HUDEP-2 (cell line): Measurements from ENCODE around the gene LTA.
"Not testable (repeated sequence)": the region's sequence is repeated elsewhere in the genome, so short reads cannot be mapped to it uniquely, and the experiment has no call there.

Experiments used
- DNase-seq, 76 experiments: peaks; one replicate each; lab custom pipeline; 2025; ENCODE audit not compliant: unreplicated experiment in 76 of 76; lab: John Stamatoyannopoulos, UW

Gene LTA

GRCh38 chr6:31586008-31586407 is 13.9 kb downstream of the LTA start, which contains the start of gene LST1:
TSS of gene LST1 (plus strand) at chr6:31586277. CDS start at chr6:31587300, 1,023 bp downstream.
- DNase-seq, result no peak

- DNase-seq, result no peak
Measured at GRCh38 chr6:31586599-31587281, 14.7 kb downstream of the LTA start.

- DNase-seq, result no peak
Measured at GRCh38 chr6:31587791-31588777, 16.0 kb downstream of the LTA start.

- DNase-seq, result no peak
Measured at GRCh38 chr6:31588871-31589650, 17.0 kb downstream of the LTA start.

- DNase-seq, result not testable (repeated sequence)
Measured at GRCh38 chr6:31590691-31591090, 18.6 kb downstream of the LTA start.

- no peak for DNase-seq
Measured at GRCh38 chr6:31592396-31592771, 20.3 kb downstream of the LTA start.

GRCh38 chr6:31597006-31597405 is 24.9 kb downstream of the LTA start:
- DNase-seq, result peak in 32 of 76 experiments; percentile 8 to 72 (median 48)

GRCh38 chr6:31607317-31607716 is 35.2 kb downstream of the LTA start:
- no peak for DNase-seq

GRCh38 chr6:31609519-31610406 is 37.7 kb downstream of the LTA start:
- peak in 14 of 76 experiments; percentile 3 to 43 (median 20) for DNase-seq

GRCh38 chr6:31610968-31611367 is 38.9 kb downstream of the LTA start:
- DNase-seq, result no peak

- DNase-seq, result no peak
Measured at GRCh38 chr6:31614075-31614619, 42.1 kb downstream of the LTA start.

GRCh38 chr6:31614684-31615578 is 42.8 kb downstream of the LTA start, which contains the start of gene AIF1:
TSS of gene AIF1 (plus strand) at chr6:31615234. CDS start at chr6:31615330, 96 bp downstream.
- DNase-seq, result no peak

GRCh38 chr6:31615748-31616147 is 43.7 kb downstream of the LTA start:
- no peak for DNase-seq

GRCh38 chr6:31617010-31617409 is 44.9 kb downstream of the LTA start:
- DNase-seq, result no peak

- DNase-seq, result peak; percentile 92 to 100 (median 99)
Measured at GRCh38 chr6:31619805-31620585, 47.9 kb downstream of the LTA start.

- peak in 62 of 76 experiments; percentile 35 to 100 (median 82) for DNase-seq
Measured at GRCh38 chr6:31620586-31621319, 48.7 kb downstream of the LTA start, which contains the start of gene PRRC2A. TSS of gene PRRC2A (plus strand) at chr6:31620715. CDS start at chr6:31622790, 2,075 bp downstream.
